Erythroblast (primary cell): ENCODE results near the gene ATF6.

Experiments used
- GATA1 ChIP-seq: IDR thresholded peaks from 2 replicates; pipeline ENCODE4 v1.6.1; 2011; ENCODE audit warnings: low read depth, mild to moderate bottlenecking, control low read depth, low read length, moderate library complexity
- POLR2A ChIP-seq: IDR thresholded peaks from 2 replicates; pipeline ENCODE4 v1.6.1; 2011; ENCODE audit warnings: mild to moderate bottlenecking, low read length

- TF ChIP-seq GATA1 = no peak
- no peak for TF ChIP-seq POLR2A
Measured at GRCh38 chr1:161817176-161817730, 51.1 kb downstream of the ATF6 start.
